ENCODE results near the gene TLR9. TPM values are rescaled to one million over a fixed set of nuclear protein-coding genes. Genes with fewer than 3 reads are reported as not detected.

Gene TLR9
- total RNA-seq, 1 experiment from 2014 or later, result not detected

DNA sequence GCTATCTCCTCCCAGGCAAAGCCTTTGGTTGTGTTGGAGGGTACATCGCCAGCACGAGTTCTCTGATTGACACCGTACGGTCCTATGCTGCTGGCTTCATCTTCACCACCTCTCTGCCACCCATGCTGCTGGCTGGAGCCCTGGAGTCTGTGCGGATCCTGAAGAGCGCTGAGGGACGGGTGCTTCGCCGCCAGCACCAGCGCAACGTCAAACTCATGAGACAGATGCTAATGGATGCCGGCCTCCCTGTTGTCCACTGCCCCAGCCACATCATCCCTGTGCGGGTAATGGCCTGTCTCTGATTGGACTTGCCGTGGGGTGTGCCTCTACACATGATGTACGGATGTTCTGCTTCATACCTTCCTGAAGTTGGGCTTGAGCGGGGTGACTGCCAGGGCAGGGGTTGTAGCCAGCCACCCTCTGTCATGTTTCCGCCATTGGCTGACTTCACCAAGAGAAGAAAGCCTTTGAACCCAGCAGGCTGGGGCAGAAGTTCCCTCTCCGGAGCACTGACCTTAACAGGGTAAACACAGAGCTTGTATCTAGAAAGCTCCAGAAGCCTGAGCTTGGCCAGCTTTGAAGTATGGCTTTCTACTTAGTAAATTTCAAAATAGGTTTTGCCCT, 14.1 kb downstream of the TLR9 start:
- Histone ChIP-seq H3K4me1 (replicated peaks) (no peaks in the 10 kb centered on the region; the same call in 1 of the 2 replicates), H3K27ac (no peak overlapping the region), H3K36me3 (peaks cover 93% of the 10 kb centered on the region), H3K27me3 (replicated peaks) (no peaks in the 10 kb centered on the region), H3K4me3 (no peak overlapping the region), H3K9me3 (replicated peaks) (no peaks in the 10 kb centered on the region)
- no peak for DNase-seq (ENCODE audit: low read depth in 1 of 2, low spot score in 2 of 2)

DNA sequence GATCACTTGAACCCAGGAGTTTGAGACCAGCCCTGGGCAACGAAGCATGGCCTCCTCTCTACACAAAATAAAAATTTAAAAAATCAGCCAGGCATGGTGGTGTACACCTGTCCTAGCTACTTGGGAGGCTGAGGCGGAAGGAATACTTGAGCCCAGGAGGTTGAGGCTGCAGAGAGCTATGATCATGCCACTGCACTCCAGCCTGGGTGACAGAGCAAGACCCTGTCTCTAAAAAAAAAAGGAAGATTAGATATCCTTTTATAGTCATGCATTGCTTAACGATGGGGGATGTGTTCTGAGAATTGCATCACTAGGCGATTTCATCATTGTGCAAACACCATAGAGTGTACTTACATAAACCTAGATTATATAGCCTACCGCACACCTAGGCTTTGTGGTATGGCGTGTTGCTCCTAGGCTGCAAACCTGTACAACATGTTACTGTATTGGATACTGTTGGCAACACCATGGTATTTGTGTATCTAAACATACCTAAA, 14.8 kb downstream of the TLR9 start:
- H3K4me3 ChIP-seq, result no peak overlapping the region
- H3K27ac ChIP-seq, result no peak overlapping the region
- no peaks in the 10 kb centered on the region for H3K9me3 ChIP-seq (replicated peaks)
- H3K36me3 ChIP-seq, result peaks cover 96% of the 10 kb centered on the region
- no peaks in the 10 kb centered on the region for H3K4me1 ChIP-seq (replicated peaks)
- no peaks in the 10 kb centered on the region for H3K27me3 ChIP-seq (replicated peaks)
- no peak for DNase-seq (ENCODE audit: low read depth in 1 of 2, low spot score in 2 of 2)

DNA sequence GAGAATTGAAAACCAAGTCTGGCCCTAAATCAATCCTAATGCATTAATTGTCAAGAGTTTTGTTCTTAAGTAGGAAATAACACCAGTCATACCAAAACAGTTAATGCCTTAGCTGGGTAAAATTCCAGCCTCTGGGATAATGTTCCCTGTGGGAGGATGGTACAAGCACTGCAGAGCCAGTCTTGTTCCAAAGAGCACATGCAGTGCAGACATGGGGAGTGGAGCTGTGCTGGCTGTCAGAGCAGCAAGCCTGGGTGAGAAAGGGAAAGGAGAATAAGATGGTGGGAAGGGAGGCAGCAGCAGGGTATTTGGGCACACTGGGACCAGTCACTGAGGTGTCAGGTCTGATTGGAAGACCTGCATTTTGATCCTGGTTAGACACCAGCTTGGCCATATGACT, 15.4 kb downstream of the TLR9 start:
- H3K9me3 ChIP-seq (replicated peaks), result no peaks in the 10 kb centered on the region
- H3K4me1 ChIP-seq (replicated peaks), result no peaks in the 10 kb centered on the region
- H3K27ac ChIP-seq, result no peak overlapping the region
- no peaks in the 10 kb centered on the region for H3K27me3 ChIP-seq (replicated peaks)
- no peak for DNase-seq (ENCODE audit: low read depth in 1 of 2, low spot score in 2 of 2)
- H3K36me3 ChIP-seq, result peaks cover 96% of the 10 kb centered on the region
- H3K4me3 ChIP-seq, result no peak overlapping the region

DNA sequence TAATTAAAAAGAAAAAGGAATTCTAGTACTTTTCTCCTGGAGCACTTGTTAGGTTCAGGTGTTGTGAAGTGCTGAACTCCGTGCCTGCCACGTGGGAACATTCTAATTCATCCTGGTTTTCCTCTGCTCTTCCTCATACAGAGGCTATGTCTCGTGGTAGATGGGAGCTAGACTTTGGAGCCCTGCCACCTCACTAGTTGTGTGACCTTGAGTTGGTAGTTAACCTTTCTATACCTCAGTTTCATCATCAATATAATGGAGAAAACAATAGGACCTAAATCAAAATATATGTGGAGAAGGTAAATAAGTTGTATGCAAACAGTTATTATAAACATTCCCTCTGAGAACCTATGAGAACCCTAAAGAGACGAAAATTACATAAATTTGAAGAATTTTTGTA, 16.9 kb downstream of the TLR9 start:
- H3K9me3 ChIP-seq (replicated peaks), result no peaks in the 10 kb centered on the region
- no peak for DNase-seq (ENCODE audit: low read depth in 1 of 2, low spot score in 2 of 2)
- no peaks in the 10 kb centered on the region for H3K4me1 ChIP-seq (replicated peaks)
- peaks cover 96% of the 10 kb centered on the region for H3K36me3 ChIP-seq
- no peak overlapping the region for H3K27ac ChIP-seq
- no peaks in the 10 kb centered on the region for H3K27me3 ChIP-seq (replicated peaks)
- no peak overlapping the region for H3K4me3 ChIP-seq

GRCh38 chr3:52205727-52206372, 19.6 kb downstream of the TLR9 start:
- peaks cover 7% of the 10 kb centered on the region for H3K4me1 ChIP-seq (replicated peaks)
- H3K4me3 ChIP-seq, result no peak overlapping the region
- no peak overlapping the region for H3K27ac ChIP-seq
- no peaks in the 10 kb centered on the region for H3K9me3 ChIP-seq (replicated peaks)
- no peaks in the 10 kb centered on the region for H3K27me3 ChIP-seq (replicated peaks)
- peaks cover 100% of the 10 kb centered on the region for H3K36me3 ChIP-seq
- no peak for DNase-seq (ENCODE audit: low read depth in 1 of 2, low spot score in 2 of 2)

- no peak for DNase-seq (ENCODE audit: low read depth in 1 of 2, low spot score in 2 of 2)
- Histone ChIP-seq H3K4me1 (replicated peaks) (peaks cover 7% of the 10 kb centered on the region), H3K9me3 (replicated peaks) (no peaks in the 10 kb centered on the region), H3K36me3 (peaks cover 100% of the 10 kb centered on the region), H3K4me3 (no peak overlapping the region), H3K27ac (no peak overlapping the region), H3K27me3 (replicated peaks) (no peaks in the 10 kb centered on the region)
Observed at GRCh38 chr3:52204337-52205073, 20.9 kb downstream of the TLR9 start.

GRCh38 chr3:52203701-52204100, 21.7 kb downstream of the TLR9 start:
- H3K9me3 ChIP-seq (replicated peaks), result no peaks in the 10 kb centered on the region
- no peak overlapping the region for H3K27ac ChIP-seq
- no peaks in the 10 kb centered on the region for H3K27me3 ChIP-seq (replicated peaks)
- no peak overlapping the region for H3K4me3 ChIP-seq
- DNase-seq (ENCODE audit: low read depth in 1 of 2, low spot score in 2 of 2), result no peak
- H3K36me3 ChIP-seq, result peaks cover 100% of the 10 kb centered on the region
- H3K4me1 ChIP-seq (replicated peaks), result peaks cover 14% of the 10 kb centered on the region

DNA sequence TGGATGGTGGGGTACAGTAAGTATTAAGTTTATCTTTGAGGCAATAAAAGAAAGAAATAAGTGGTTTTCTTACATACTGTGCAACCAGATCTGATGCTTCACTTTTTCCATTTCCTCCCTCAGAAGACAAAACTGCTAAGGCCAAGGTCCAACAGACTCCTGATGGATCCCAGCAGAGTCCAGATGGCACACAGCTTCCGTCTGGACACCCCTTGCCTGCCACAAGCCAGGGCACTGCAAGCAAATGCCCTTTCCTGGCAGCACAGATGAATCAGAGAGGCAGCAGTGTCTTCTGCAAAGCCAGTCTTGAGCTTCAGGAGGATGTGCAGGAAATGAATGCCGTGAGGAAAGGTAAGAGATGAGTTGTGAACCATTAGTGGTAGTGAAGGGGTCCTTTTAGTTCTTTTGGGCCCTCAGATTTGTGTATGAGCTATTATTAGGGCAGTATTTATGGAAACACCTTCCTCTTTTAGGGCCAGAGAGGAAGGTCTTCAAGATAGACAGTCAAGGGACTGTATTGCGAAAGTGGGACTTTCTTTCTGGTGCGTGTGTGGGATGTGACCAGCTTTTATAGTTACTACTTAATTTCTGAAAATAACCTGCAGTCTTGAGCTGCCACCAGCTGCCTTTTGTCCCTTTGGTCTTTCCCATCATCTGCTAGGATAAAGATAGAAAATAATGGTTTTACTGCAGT, 22.9 kb downstream of the TLR9 start:
- no peak for DNase-seq (ENCODE audit: low read depth in 1 of 2, low spot score in 2 of 2)
- no peaks in the 10 kb centered on the region for H3K9me3 ChIP-seq (replicated peaks)
- H3K36me3 ChIP-seq, result peaks cover 94% of the 10 kb centered on the region
- no peak overlapping the region for H3K4me3 ChIP-seq
- peaks cover 20% of the 10 kb centered on the region for H3K4me1 ChIP-seq (replicated peaks)
- H3K27me3 ChIP-seq (replicated peaks), result no peaks in the 10 kb centered on the region
- H3K27ac ChIP-seq, result no peak overlapping the region

- Histone ChIP-seq H3K27ac (no peak overlapping the region; the same call in 1 of the 2 replicates), H3K4me3 (no peak overlapping the region), H3K4me1 (replicated peaks) (peaks cover 28% of the 10 kb centered on the region), H3K9me3 (replicated peaks) (no peaks in the 10 kb centered on the region), H3K27me3 (replicated peaks) (no peaks in the 10 kb centered on the region), H3K36me3 (peaks cover 80% of the 10 kb centered on the region)
- no peak for DNase-seq (ENCODE audit: low read depth in 1 of 2, low spot score in 2 of 2)
Observed at GRCh38 chr3:52200981-52201679, 24.3 kb downstream of the TLR9 start.

- Histone ChIP-seq H3K9me3 (replicated peaks) (no peaks in the 10 kb centered on the region), H3K27ac (peak overlapping the region; percentile 31; the same call in 1 of the 2 replicates), H3K27me3 (replicated peaks) (no peaks in the 10 kb centered on the region), H3K4me3 (peak overlapping the region; percentile 86), H3K36me3 (peaks cover 58% of the 10 kb centered on the region), H3K4me1 (replicated peaks) (peaks cover 32% of the 10 kb centered on the region)
- DNase-seq (ENCODE audit: low read depth in 1 of 2, low spot score in 2 of 2), result no peak
Observed at GRCh38 chr3:52198643-52199608, 26.5 kb downstream of the TLR9 start.

DNA sequence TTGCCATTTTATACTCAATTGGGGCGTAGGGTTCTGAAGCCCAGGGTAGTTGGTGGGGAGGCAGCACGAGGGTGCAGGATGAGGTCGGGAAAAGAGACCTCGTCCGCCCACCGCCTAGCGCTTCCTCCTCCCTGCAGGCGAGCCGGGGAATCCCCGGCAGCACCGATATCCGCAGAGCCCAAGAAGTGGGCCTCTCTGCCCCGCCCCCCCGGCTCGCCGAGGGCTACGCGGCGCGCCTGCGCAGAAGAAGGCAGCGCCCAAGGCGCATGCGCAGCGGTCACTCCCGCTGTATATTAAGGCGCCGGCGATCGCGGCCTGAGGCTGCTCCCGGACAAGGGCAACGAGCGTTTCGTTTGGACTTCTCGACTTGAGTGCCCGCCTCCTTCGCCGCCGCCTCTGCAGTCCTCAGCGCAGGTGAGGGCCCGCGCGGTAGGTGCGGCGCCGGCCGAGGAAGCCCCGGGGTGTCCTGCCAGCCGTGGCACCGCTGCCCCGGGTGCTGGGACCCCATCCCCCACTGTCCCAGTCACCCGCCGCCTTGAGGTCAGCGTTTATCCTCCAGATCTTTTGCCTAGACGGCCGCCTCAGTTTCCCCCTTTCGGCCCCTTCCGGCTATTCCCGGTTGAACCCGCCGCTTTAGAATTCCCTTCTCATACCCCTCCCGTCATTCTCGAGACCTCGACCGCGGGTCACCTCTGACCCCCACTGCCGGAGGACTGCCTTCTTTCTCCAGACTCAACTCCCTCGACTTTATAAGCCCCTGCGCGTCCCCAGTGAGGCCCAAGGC, 27.4 kb downstream of the TLR9 start, which contains the start of gene ALAS1:
Gene ALAS1 (plus strand): TSS at position 319 of the 784 bp plus-strand sequence. CDS start 1,082 bp downstream, outside the sequence.
- Histone ChIP-seq H3K27me3 (replicated peaks) (no peaks in the 10 kb centered on the region), H3K4me3 (peak within 1 kb of the TSS; percentile 86), H3K27ac (peak within 1 kb of the TSS; percentile 31), H3K4me1 (replicated peaks) (peaks cover 36% of the 10 kb centered on the region), H3K36me3 (peaks cover 49% of the 10 kb centered on the region), H3K9me3 (replicated peaks) (no peaks in the 10 kb centered on the region)
- peak; percentile 90 to 96 for DNase-seq (ENCODE audit: low read depth in 1 of 2, low spot score in 2 of 2)

DNA sequence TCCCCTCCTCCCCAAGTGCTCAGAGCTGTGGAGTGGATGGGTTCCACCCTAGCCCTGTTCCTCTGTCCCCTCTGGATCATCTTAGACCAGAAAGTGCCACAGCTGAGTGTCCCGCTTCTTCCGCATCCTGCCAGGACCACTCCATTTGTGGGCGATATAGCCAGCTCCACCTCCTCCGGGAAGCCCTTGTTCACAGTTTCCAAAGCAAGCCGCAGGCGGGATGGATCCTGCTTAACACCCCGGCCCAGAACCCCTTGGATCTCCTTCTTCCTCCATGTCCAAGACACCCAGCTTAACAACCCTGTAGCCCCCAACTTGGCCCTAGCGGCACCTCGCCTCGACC, 28.0 kb downstream of the TLR9 start:
- H3K36me3 ChIP-seq, result peaks cover 43% of the 10 kb centered on the region
- peak overlapping the region; percentile 86 for H3K4me3 ChIP-seq
- H3K4me1 ChIP-seq (replicated peaks), result peaks cover 41% of the 10 kb centered on the region
- H3K9me3 ChIP-seq (replicated peaks), result no peaks in the 10 kb centered on the region
- no peaks in the 10 kb centered on the region for H3K27me3 ChIP-seq (replicated peaks)
- no peak for DNase-seq (ENCODE audit: low read depth in 1 of 2, low spot score in 2 of 2)
- peak overlapping the region; percentile 26; the same call in 1 of the 2 replicates for H3K27ac ChIP-seq
